ENCODE measurements around the gene MUL1.

- TF ChIP-seq CTCF (IDR thresholded peaks at IDR 0.05) (no peak), POLR2A (IDR thresholded peaks at IDR 0.05) (no peak)
Observed at GRCh38 chr1:20454004-20454403, 53.9 kb downstream of the MUL1 start.
